ENCODE results near the gene SLC7A1.

DNA sequence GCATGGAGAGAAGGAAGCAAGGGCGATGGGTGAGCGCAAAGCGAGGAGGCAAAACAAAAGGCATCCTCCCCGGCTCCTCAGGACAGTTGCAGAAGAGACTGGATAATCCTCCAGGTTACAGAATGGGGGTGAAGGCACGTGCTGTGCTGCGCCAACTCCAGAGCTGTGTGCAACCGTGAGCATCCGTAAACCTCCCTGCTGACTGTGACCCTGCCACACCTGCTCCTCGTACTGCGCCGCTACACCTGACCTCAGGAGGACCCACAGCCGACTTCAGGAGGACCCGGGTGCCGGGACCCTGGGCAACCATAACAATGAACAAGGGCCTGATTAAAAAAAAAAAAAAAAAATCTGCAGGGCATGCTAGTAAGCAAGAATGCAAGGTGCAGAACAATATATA is 68.7 kb downstream of the SLC7A1 start:
- TF ChIP-seq, protein P1, sequence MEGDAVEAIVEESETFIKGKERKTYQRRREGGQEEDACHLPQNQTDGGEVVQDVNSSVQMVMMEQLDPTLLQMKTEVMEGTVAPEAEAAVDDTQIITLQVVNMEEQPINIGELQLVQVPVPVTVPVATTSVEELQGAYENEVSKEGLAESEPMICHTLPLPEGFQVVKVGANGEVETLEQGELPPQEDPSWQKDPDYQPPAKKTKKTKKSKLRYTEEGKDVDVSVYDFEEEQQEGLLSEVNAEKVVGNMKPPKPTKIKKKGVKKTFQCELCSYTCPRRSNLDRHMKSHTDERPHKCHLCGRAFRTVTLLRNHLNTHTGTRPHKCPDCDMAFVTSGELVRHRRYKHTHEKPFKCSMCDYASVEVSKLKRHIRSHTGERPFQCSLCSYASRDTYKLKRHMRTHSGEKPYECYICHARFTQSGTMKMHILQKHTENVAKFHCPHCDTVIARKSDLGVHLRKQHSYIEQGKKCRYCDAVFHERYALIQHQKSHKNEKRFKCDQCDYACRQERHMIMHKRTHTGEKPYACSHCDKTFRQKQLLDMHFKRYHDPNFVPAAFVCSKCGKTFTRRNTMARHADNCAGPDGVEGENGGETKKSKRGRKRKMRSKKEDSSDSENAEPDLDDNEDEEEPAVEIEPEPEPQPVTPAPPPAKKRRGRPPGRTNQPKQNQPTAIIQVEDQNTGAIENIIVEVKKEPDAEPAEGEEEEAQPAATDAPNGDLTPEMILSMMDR (IDR thresholded peaks at IDR 0.05) = no peak
- no peak for TF ChIP-seq POLR2A (IDR thresholded peaks at IDR 0.05)
